Brain microvascular endothelial cell (primary cell): Measurements from ENCODE around the gene C22orf15.

Experiments used
- DNase-seq: peaks from one replicate; pipeline ENCODE4 v3.0.0-alpha.2; 2020
- H3K27ac ChIP-seq: fragments of 250-450 bp; sonication (Bioruptor Pico); 2 replicates; pipeline ENCODE4 v1.5.1; 2020; ENCODE audit warnings: mild to moderate bottlenecking, moderate library complexity
- H3K27me3 ChIP-seq: fragments of 250-450 bp; sonication (Bioruptor Pico); replicated peaks from 2 replicates; pipeline ENCODE4 v1.5.1; 2020; ENCODE audit warnings: mild to moderate bottlenecking
- H3K36me3 ChIP-seq: fragments of 250-450 bp; sonication (Bioruptor Pico); replicated peaks from 2 replicates; pipeline ENCODE4 v1.5.1; 2020; ENCODE audit warnings: mild to moderate bottlenecking
- H3K4me3 ChIP-seq: 2 replicates; pipeline ENCODE4 v1.5.1; 2011; ENCODE audit warnings: low read depth, mild to moderate bottlenecking, control low read depth, low read length, moderate library complexity
- in situ Hi-C: cut with HindIII; loops from 2 replicates; pipeline ENCODE4 v1.10.0; 2017; ENCODE audit warnings: low sequenced_read_pairs, low pct_ligation_motif_present
- TF ChIP-seq, protein P1 (sequence below): IDR thresholded peaks from 2 replicates; pipeline ENCODE4 v1.5.1; 2011; ENCODE audit warnings: low read depth, mild to moderate bottlenecking, moderate library complexity, low read length, control low read depth, inconsistent platforms; ENCODE audit errors: missing control alignments

C22orf15 gene

DNA sequence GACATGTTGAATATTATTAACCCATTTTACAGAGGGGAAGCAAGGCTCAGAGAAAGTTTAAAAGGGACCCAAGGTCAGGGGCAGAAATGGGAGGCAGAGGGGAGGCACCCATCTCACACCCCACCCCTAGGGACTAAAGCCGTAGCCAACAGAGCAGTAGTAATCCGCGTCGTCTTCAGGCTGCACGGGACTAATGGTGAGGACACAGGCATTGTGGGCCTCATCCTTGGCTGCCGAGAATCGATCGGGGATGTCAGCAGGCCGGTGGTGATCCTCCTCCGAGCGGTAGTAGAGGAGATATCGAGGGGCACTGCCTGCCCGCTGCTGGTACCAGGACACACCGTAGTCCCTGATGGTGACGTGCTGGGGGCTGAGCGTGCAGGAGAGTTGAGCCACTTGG, 10.0 kb upstream of the C22orf15 start:
- TF ChIP-seq, protein P1, sequence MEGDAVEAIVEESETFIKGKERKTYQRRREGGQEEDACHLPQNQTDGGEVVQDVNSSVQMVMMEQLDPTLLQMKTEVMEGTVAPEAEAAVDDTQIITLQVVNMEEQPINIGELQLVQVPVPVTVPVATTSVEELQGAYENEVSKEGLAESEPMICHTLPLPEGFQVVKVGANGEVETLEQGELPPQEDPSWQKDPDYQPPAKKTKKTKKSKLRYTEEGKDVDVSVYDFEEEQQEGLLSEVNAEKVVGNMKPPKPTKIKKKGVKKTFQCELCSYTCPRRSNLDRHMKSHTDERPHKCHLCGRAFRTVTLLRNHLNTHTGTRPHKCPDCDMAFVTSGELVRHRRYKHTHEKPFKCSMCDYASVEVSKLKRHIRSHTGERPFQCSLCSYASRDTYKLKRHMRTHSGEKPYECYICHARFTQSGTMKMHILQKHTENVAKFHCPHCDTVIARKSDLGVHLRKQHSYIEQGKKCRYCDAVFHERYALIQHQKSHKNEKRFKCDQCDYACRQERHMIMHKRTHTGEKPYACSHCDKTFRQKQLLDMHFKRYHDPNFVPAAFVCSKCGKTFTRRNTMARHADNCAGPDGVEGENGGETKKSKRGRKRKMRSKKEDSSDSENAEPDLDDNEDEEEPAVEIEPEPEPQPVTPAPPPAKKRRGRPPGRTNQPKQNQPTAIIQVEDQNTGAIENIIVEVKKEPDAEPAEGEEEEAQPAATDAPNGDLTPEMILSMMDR, result no peak
- in situ Hi-C loops, result no loop called here
- no peaks in the 10 kb centered on the region for H3K36me3 ChIP-seq
- H3K27me3 ChIP-seq, result no peaks in the 10 kb centered on the region
- no peak overlapping the region for H3K4me3 ChIP-seq
- no peak for DNase-seq
- no peak overlapping the region for H3K27ac ChIP-seq

DNA sequence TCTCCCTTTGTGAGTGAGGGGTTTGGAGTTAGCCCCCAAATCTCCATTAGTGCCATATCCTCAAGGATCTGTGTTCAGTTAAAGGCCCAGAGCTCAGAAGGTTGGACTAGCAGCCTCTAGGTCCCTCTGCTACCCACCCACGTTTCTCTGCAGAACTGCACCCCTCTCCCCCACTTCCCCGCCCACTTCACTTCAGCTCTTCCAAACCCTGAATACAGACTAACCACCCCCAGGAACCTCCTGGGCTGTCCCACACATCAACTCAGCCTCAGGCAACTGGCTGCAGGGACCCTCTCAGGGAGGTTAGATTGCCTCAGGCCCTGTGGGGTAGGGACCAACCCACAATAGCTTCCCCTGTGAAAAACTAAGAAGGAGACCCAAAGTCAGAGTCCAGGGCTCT, 9.4 kb upstream of the C22orf15 start:
- TF ChIP-seq, protein P1, result no peak
- H3K36me3 ChIP-seq, result no peaks in the 10 kb centered on the region
- in situ Hi-C loops, result no loop called here

DNA sequence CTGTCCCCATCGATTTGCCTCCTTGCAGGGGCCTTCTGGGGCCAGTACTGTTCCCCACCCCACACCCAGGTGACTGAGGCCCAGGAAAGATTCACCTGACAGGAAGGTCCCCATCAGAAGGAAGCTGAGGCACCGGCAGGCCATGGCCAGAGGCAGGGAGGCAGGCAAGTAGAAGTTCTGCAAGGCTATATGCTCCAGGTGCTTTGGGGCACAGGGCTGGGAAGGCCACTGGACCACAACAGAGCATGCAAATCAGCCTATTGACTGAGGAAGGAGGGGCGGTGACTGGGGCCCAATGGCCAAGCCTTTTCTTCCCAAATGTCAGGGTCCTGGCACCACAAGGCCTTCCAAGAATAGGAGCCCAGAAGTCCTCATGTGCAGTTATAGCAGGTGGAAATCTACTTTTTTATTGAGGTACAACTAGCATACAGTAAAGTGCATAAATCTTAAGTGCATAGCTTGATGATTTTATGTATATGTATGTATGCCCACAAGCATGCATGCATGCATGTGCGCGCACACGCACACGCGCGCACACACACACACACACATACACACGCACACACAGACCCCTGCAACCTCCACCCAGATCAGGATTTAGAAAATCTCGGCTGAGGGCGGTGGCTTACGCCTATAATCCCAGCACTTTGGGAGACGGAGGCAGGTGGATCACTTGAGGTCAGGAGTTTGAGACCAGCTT, 8.4 kb upstream of the C22orf15 start, which contains the start of gene VPREB3:
Gene VPREB3, minus strand, starts transcription at position 206 of the 700 bp plus-strand sequence. Its CDS starts 62 bp downstream, at position 144.
- H3K36me3 ChIP-seq, result no peaks in the 10 kb centered on the region
- TF ChIP-seq, protein P1, result no peak
- H3K4me3 ChIP-seq, result no peak within 1 kb of the TSS
- in situ Hi-C loops, result no loop called here
- H3K27ac ChIP-seq, result no peak within 1 kb of the TSS
- H3K27me3 ChIP-seq, result no peaks in the 10 kb centered on the region
- DNase-seq, result no peak

More for the DNA sequence above, 9.4 kb upstream of the C22orf15 start:
- Histone ChIP-seq H3K27me3 (no peaks in the 10 kb centered on the region), H3K27ac (no peak overlapping the region), H3K4me3 (no peak overlapping the region)
- DNase-seq, result no peak

DNA sequence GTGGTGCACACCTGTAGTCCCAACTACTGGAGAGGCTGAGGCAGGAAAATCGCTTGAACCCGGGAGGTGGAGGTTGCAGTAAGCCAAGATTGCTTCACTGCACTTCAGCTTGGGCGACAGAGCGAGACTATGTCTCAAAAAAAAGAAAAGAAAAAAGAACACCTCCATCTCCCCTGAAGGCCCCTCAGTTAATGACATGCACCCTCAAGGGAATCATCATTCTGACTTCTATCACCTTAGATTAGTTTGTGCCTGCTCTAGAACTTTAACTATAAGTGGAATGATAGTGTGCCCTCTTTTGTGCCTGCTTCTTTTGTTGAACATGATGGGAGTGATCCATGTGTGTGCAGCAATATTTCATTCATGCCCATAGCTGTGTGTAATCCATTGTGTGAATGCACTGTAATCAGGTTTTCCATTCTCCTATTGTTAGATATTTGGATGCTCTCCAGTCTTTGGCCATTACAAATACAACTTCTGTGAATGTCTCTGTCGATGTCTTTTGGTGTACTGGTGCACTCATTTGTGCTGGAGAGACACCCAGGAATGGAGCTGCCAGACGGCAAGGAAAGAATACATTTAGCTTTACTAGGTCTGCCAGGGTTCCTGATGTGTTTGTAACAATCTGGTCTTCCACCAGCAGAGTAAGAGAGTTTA, 7.7 kb upstream of the C22orf15 start:
- no peak overlapping the region for H3K4me3 ChIP-seq

DNA sequence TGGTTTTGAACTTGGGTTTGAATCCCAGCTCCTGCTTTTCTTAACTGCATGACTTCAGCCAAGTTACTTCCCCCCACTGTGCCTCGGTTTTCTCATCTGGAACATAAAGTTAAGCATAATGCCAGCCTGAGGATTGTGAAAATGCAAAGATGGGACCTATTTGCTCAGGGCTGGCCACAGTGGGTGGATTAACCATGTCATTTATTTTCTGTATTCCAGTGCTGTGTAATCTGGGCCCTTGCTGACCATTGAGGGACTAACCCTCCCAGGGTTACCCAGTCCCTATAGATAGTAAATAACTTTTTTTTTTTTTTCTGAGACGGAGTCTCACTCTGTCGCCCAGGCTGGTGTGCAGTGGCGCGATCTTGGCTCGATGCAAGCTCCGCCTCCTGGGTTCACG, 7.1 kb upstream of the C22orf15 start:
- DNase-seq, result no peak
- Histone ChIP-seq H3K36me3 (no peaks in the 10 kb centered on the region), H3K4me3 (no peak overlapping the region), H3K27me3 (no peaks in the 10 kb centered on the region), H3K27ac (no peak overlapping the region)
- in situ Hi-C loops, result no loop called here
- TF ChIP-seq, protein P1, result no peak

More for the DNA sequence above, 7.7 kb upstream of the C22orf15 start:
- TF ChIP-seq, protein P1, result no peak
- H3K27me3 ChIP-seq, result no peaks in the 10 kb centered on the region
- H3K36me3 ChIP-seq, result no peaks in the 10 kb centered on the region
- in situ Hi-C loops, result no loop called here
- no peak overlapping the region for H3K27ac ChIP-seq
- DNase-seq, result no peak
